ENCODE data around the gene SH3RF2. TPM values are rescaled to one million over a fixed set of nuclear protein-coding genes. Genes with fewer than 3 reads are reported as not detected.

Gene SH3RF2
- total and polyA plus RNA-seq, 9 of the 15 experiments (the other 6 are each of a cell fraction or from before 2014, with no cell fraction given), result 0.05 TPM; not detected in 8

DNA sequence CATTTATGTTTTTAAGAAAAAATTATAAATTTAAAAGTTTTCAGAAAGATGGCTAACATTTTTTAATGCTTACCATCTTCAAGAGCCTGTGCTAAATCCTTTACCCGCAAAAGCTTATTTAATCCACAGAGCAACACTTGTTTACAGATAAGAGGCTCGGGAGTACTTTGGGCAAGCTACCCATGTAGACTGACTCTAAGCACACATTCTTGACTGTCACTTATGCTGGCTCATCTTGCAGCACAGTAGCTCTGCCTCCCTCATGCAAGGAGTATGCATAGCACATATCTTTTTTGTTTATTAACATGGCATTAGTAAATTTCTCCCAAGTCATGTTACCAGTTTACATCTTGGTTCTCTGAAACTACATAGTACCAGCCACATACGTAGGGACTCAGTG, 14.7 kb downstream of the SH3RF2 start (continued):
- TF ChIP-seq NEUROD1 (IDR thresholded peaks at IDR 0.05; ENCODE audit: borderline replicate concordance, low read depth, low read length, partially characterized antibody) (no peak), SMAD2 (IDR thresholded peaks at IDR 0.05; ENCODE audit: low read depth, low read length) (no peak), CCAR2 (IDR thresholded peaks at IDR 0.05; ENCODE audit: low read depth, low read length) (no peak), ZNF75A (CRISPR knock-in tag; IDR thresholded peaks at IDR 0.05) (no peak), RFX7 (CRISPR knock-in tag; IDR thresholded peaks at IDR 0.05) (no peak)

DNA sequence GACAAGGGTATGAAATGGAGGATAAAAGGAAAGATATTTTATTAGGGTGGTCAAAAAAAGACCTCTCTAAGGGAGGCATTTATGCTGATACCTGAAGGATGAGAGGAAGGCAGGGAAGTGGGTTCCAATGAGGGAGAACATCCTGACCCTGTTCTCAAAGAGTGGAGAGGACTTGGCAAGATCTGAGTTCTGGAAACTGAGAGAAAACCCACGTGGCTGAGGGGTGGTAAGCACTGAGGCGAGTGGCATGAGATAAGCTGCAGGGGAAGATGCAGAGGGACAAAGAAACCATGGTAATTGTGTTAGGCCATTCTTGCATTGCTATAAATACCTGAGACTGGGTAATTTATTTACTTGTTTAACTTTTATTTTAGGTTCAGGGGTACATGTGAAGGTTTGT, 16.8 kb downstream of the SH3RF2 start:
- H3K27me3 ChIP-seq (ENCODE audit: control insufficient read depth in 2 of 2, insufficient read depth in 2 of 2, low read length in 2 of 2), result peaks cover 3 to 9% of the 10 kb centered on the region in 2 experiments; a peak in 1 of 5 replicates
- ATAC-seq (no peak), FAIRE-seq (no peak), DNase-seq (ENCODE audit: extremely low read depth in 1 of 4, low spot score in 3 of 4) (no peak)
- no peak overlapping the region for H3K27ac ChIP-seq (ENCODE audit: extremely low read depth, low read depth, low read length)
- no peaks in the 10 kb centered on the region; the same call in 1 of the 2 replicates for H4K20me1 ChIP-seq (replicated peaks; ENCODE audit: control insufficient read depth, insufficient read depth, low read length)
- H3K9me3 ChIP-seq (replicated peaks; ENCODE audit: control insufficient read depth, insufficient read depth, low read depth, low read length), result no peaks in the 10 kb centered on the region
- TF ChIP-seq, protein P1, sequence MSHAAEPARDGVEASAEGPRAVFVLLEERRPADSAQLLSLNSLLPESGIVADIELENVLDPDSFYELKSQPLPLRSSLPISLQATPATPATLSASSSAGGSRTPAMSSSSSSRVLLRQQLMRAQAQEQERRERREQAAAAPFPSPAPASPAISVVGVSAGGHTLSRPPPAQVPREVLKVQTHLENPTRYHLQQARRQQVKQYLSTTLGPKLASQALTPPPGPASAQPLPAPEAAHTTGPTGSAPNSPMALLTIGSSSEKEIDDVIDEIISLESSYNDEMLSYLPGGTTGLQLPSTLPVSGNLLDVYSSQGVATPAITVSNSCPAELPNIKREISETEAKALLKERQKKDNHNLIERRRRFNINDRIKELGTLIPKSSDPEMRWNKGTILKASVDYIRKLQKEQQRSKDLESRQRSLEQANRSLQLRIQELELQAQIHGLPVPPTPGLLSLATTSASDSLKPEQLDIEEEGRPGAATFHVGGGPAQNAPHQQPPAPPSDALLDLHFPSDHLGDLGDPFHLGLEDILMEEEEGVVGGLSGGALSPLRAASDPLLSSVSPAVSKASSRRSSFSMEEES (CRISPR knock-in tag; IDR thresholded peaks at IDR 0.05), result no peak
- TF ChIP-seq RFX7 (CRISPR knock-in tag; IDR thresholded peaks at IDR 0.05) (no peak), FIP1L1 (IDR thresholded peaks at IDR 0.05; ENCODE audit: low read depth, low read length, poor library complexity, severe bottlenecking) (no peak), HNRNPUL1 (IDR thresholded peaks at IDR 0.05; ENCODE audit: low read length) (no peak), TBL1XR1 (IDR thresholded peaks at IDR 0.05; ENCODE audit: low read length in 2 of 2) (no peak), HNRNPH1 (optimal IDR thresholded peaks at IDR 0.05; ENCODE audit: low read depth, low read length) (no peak), TSC22D4 (tag; IDR thresholded peaks at IDR 0.05) (no peak), ZNF146 (CRISPR knock-in tag; IDR thresholded peaks at IDR 0.05; ENCODE audit: unreplicated experiment) (no peak), HEY1 (CRISPR knock-in tag; IDR thresholded peaks at IDR 0.05; ENCODE audit: borderline replicate concordance) (no peak), MECOM (CRISPR knock-in tag; IDR thresholded peaks at IDR 0.05) (no peak)
- TF ChIP-seq, protein P2, sequence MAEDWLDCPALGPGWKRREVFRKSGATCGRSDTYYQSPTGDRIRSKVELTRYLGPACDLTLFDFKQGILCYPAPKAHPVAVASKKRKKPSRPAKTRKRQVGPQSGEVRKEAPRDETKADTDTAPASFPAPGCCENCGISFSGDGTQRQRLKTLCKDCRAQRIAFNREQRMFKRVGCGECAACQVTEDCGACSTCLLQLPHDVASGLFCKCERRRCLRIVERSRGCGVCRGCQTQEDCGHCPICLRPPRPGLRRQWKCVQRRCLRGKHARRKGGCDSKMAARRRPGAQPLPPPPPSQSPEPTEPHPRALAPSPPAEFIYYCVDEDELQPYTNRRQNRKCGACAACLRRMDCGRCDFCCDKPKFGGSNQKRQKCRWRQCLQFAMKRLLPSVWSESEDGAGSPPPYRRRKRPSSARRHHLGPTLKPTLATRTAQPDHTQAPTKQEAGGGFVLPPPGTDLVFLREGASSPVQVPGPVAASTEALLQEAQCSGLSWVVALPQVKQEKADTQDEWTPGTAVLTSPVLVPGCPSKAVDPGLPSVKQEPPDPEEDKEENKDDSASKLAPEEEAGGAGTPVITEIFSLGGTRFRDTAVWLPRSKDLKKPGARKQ (CRISPR knock-in tag; IDR thresholded peaks at IDR 0.05), result no peak
- TF ChIP-seq, protein P3, sequence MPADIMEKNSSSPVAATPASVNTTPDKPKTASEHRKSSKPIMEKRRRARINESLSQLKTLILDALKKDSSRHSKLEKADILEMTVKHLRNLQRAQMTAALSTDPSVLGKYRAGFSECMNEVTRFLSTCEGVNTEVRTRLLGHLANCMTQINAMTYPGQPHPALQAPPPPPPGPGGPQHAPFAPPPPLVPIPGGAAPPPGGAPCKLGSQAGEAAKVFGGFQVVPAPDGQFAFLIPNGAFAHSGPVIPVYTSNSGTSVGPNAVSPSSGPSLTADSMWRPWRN (IDR thresholded peaks at IDR 0.05; ENCODE audit: low read depth), result no peak
- TF ChIP-seq, protein P4, sequence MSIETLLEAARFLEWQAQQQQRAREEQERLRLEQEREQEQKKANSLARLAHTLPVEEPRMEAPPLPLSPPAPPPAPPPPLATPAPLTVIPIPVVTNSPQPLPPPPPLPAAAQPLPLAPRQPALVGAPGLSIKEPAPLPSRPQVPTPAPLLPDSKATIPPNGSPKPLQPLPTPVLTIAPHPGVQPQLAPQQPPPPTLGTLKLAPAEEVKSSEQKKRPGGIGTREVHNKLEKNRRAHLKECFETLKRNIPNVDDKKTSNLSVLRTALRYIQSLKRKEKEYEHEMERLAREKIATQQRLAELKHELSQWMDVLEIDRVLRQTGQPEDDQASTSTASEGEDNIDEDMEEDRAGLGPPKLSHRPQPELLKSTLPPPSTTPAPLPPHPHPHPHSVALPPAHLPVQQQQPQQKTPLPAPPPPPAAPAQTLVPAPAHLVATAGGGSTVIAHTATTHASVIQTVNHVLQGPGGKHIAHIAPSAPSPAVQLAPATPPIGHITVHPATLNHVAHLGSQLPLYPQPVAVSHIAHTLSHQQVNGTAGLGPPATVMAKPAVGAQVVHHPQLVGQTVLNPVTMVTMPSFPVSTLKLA (conservative IDR thresholded peaks at IDR 0.05), result no peak
- no TSS peak for BruUV-seq (replicated peaks)
- in situ Hi-C loops (cut with MboI) (no loop called here), intact Hi-C loops (cut with micrococcal nuclease) (no loop called here)
- H3K36me3 ChIP-seq (ENCODE audit: control insufficient read depth, insufficient read depth, low read length), result no peaks in the 10 kb centered on the region
- H3K4me2 ChIP-seq (ENCODE audit: insufficient read depth, low read length), result no peak overlapping the region
- no peaks in the 10 kb centered on the region for H3K9me1 ChIP-seq (ENCODE audit: control insufficient read depth, insufficient read depth, low read length)
- H3K4me3 ChIP-seq, result no peak overlapping the region
- WGBS (ENCODE audit: insufficient coverage, low coverage, missing lambda C conversion rate), result 0% methylated on average over 2 of the region's 2 CpGs
- no peak overlapping the region for H2AFZ ChIP-seq (ENCODE audit: low read depth, low read length)
- no peak overlapping the region for H3K9ac ChIP-seq (ENCODE audit: insufficient read depth in 1 of 2, low read depth in 2 of 2, low read length in 2 of 2)
- ChIA-PET POLR2A (interaction anchor here (0.7 to 0.8 kb wide), 2 partner anchors 26 to 167 kb away, joined by 3 read pairs; no protein-coding TSS in a partner anchor), CTCF (ENCODE audit: low intra/inter-chr PET ratio) (no interaction called here)
- no peaks in the 10 kb centered on the region for H3K4me1 ChIP-seq (replicated peaks in 1 of 2; ENCODE audit: control insufficient read depth in 2 of 2, insufficient read depth in 2 of 2, low read length in 2 of 2)
- H3K79me2 ChIP-seq (ENCODE audit: control insufficient read depth, insufficient read depth, low read length), result no peaks in the 10 kb centered on the region

Data from K562 (cell line).